K562 (cell line): ENCODE results near the gene HMX3. TPM values are rescaled to one million over a fixed set of nuclear protein-coding genes. Genes with fewer than 3 reads are reported as not detected.
A peak's percentile ranks its signal among the peaks of the same experiment; 100 is the strongest.

Experiments
- ATAC-seq: fragments of 200-7000 bp; cut with Tn5 transposase; 3 replicates; pipeline ENCODE4 v1.9.1; 2020; ENCODE audit warnings: moderate library complexity
- BruUV-seq: library from RNA; stranded (reverse); fragments of 400-500 nt; replicated peaks from 2 replicates; lab custom pipeline; 2021; lab: Mats Ljungman, UMichigan
- CTCF ChIA-PET: fragments of 300-600 bp; formaldehyde crosslinking; extraction: SDS; loops from one replicate; lab custom pipeline; 2021; ENCODE audit warnings: low intra/inter-chr PET ratio; lab: Yijun Ruan, JAX
- POLR2A ChIA-PET: fragments of 300-600, 350-650 bp; sonication (Branson Sonifier 250); formaldehyde crosslinking; extraction: SDS; loops from one replicate; lab custom pipeline; 2021; ENCODE audit warnings: antibody characterized with exemption, inconsistent platforms; lab: Yijun Ruan, JAX
- DNase-seq, 4 experiments: peaks; one replicate each; pipeline versions ENCODE4 v3.0.0 to v3.0.0-alpha.2; 2011 to 2018; ENCODE audit warnings: low spot score in 3 of 4, mixed read lengths in 3 of 4; ENCODE audit errors: extremely low read depth in 1 of 4
- FAIRE-seq: peaks from 2 replicates; lab custom pipeline; 2011; peaks lifted over from hg19 to GRCh38; lab: Jason Lieb, UNC
- H2AFZ ChIP-seq: 2 replicates; pipeline ENCODE4 v1.6.0; 2011; ENCODE audit warnings: low read depth, low read length, control low read depth, inconsistent platforms
- H3K27ac ChIP-seq: fragments of 200-600 bp; 3 replicates; pipeline ENCODE4 v1.8.0; 2011; ENCODE audit warnings: low read depth, mild to moderate bottlenecking, control low read depth, inconsistent platforms, low read length, moderate library complexity, mixed read lengths; ENCODE audit errors: extremely low read depth
- H3K27me3 ChIP-seq, 2 experiments: fragments of 300-600 bp in 1 of 2; 2 replicates in 1 of 2; 3 replicates in 1 of 2; pipeline versions ENCODE4 v1.6.0 to v1.8.0; 2011; ENCODE audit warnings: inconsistent platforms in 2 of 2, low read length in 2 of 2, mild to moderate bottlenecking in 1 of 2, mixed read lengths in 1 of 2, moderate library complexity in 1 of 2; ENCODE audit not compliant: control insufficient read depth in 2 of 2, insufficient read depth in 2 of 2
- H3K36me3 ChIP-seq: fragments of 300-600 bp; 3 replicates; pipeline ENCODE4 v1.8.0; 2011; ENCODE audit warnings: mild to moderate bottlenecking, low read length, inconsistent platforms; ENCODE audit not compliant: control insufficient read depth, insufficient read depth
- H3K4me1 ChIP-seq, 2 experiments: fragments of 200-600 bp in 1 of 2; replicated peaks in 1 of 2; 2 replicates in 1 of 2; 3 replicates in 1 of 2; pipeline versions ENCODE4 v1.5.1 to v1.8.0; 2011; ENCODE audit warnings: inconsistent platforms in 2 of 2, low read length in 2 of 2, mild to moderate bottlenecking in 1 of 2, mixed read lengths in 1 of 2, moderate library complexity in 1 of 2; ENCODE audit not compliant: control insufficient read depth in 2 of 2, insufficient read depth in 2 of 2
- H3K4me2 ChIP-seq: 2 replicates; pipeline ENCODE4 v1.6.1; 2011; ENCODE audit warnings: low read length, control low read depth, inconsistent platforms, mixed read lengths; ENCODE audit not compliant: insufficient read depth
- H3K4me3 ChIP-seq: fragments of 200-600 bp; sonication (generic), shearing (Covaris generic); 2 replicates; pipeline ENCODE4 v1.5.1; 2016; ENCODE audit warnings: control low read depth, inconsistent platforms
- H3K79me2 ChIP-seq: fragments of 200-600 bp; 3 replicates; pipeline ENCODE4 v1.8.0; 2011; ENCODE audit warnings: low read length, inconsistent platforms; ENCODE audit not compliant: control insufficient read depth, insufficient read depth
- H3K9ac ChIP-seq, 2 experiments: 2 replicates each; pipeline versions ENCODE4 v1.6.0 to v1.6.1; 2011; ENCODE audit warnings: low read depth in 2 of 2, low read length in 2 of 2, control low read depth in 1 of 2, inconsistent platforms in 1 of 2, mild to moderate bottlenecking in 1 of 2, mixed read lengths in 1 of 2; ENCODE audit not compliant: insufficient read depth in 1 of 2
- H3K9me1 ChIP-seq: one replicate; pipeline ENCODE4 v1.6.0; 2011; ENCODE audit warnings: inconsistent platforms, mild to moderate bottlenecking, low read length, moderate library complexity; ENCODE audit not compliant: control insufficient read depth, insufficient read depth
- H3K9me3 ChIP-seq: replicated peaks from 2 replicates; pipeline ENCODE4 v1.5.1; 2011; ENCODE audit warnings: low read depth, low read length, inconsistent platforms; ENCODE audit not compliant: control insufficient read depth, insufficient read depth
- H4K20me1 ChIP-seq: replicated peaks from 2 replicates; pipeline ENCODE4 v1.6.1; 2011; ENCODE audit warnings: low read length, inconsistent platforms, mixed read lengths; ENCODE audit not compliant: control insufficient read depth, insufficient read depth
- EHMT2 ChIP-seq: fragments of 450-650 bp; IDR thresholded peaks from 2 replicates; pipeline ENCODE4 v1.6.1; 2018; ENCODE audit warnings: antibody characterized with exemption
- ERF ChIP-seq: fragments of 450-650 bp; formaldehyde crosslinking; IDR thresholded peaks from 2 replicates; pipeline ENCODE4 v1.4.0; 2020; ENCODE audit warnings: mild to moderate bottlenecking, mixed read lengths
- FOXA3 ChIP-seq, 2 experiments: fragments of 450-650 bp in 1 of 2; sonication (generic) in 1 of 2; formaldehyde crosslinking; IDR thresholded peaks in 1 of 2; conservative IDR thresholded peaks in 1 of 2; 2 replicates each; pipeline versions ENCODE4 v1.4.0 to v1.8.0; 2020 to 2022; ENCODE audit warnings: mild to moderate bottlenecking in 2 of 2, missing genetic modification reagents in 1 of 2
- KAT8 ChIP-seq: fragments of 450-650 bp; IDR thresholded peaks from 2 replicates; pipeline ENCODE4 v1.6.1; 2016; ENCODE audit warnings: low read depth, mild to moderate bottlenecking
- MED1 ChIP-seq: sonication (generic); formaldehyde crosslinking; IDR thresholded peaks from 2 replicates; pipeline ENCODE4 v1.8.1; 2023; ENCODE audit warnings: missing genetic modification reagents, borderline replicate concordance
- SAFB ChIP-seq: fragments of 200-400 bp; formaldehyde crosslinking; IDR thresholded peaks from 2 replicates; pipeline ENCODE4 v1.6.1; 2017; ENCODE audit warnings: low read depth, low read length, borderline replicate concordance
- TSC22D4 ChIP-seq: fragments of 450-650 bp; IDR thresholded peaks from 2 replicates; pipeline ENCODE4 v1.6.1; 2016; ENCODE audit warnings: missing genetic modification characterization, missing biosample characterization, control low read depth
- ZNF354B ChIP-seq: fragments of 250-450 bp; sonication (Bioruptor Pico); IDR thresholded peaks from 2 replicates; pipeline ENCODE4 v1.4.0; 2020
- ZNF589 ChIP-seq: fragments of 200-800 bp; sonication (Bioruptor generic); IDR thresholded peaks from 2 replicates; pipeline ENCODE4 v1.6.1; 2016; ENCODE audit warnings: low read depth, missing genetic modification characterization, missing compliant biosample characterization
- ZNF778 ChIP-seq: fragments of 450-650 bp; formaldehyde crosslinking; IDR thresholded peaks from 2 replicates; pipeline ENCODE4 v1.4.0; 2020; ENCODE audit warnings: mild to moderate bottlenecking, moderate library complexity
- WGBS: fragments of 100-300 bp; shearing (Covaris generic); methylation state at CpG from one replicate; pipeline ENCODE4 v1.1.6; 2016; ENCODE audit warnings: low coverage, mixed read lengths; ENCODE audit not compliant: insufficient coverage; ENCODE audit errors: missing lambda C conversion rate; 5-methylcytosine and 5-hydroxymethylcytosine counted together
- in situ Hi-C: fragments of 300-500 bp; cut with MboI; formaldehyde crosslinking; loops from 4 replicates; pipeline ENCODE4 v1.15.0; 2018; ENCODE audit warnings: inconsistent platforms, mixed read lengths
- intact Hi-C: fragments of 100-400 bp; cut with micrococcal nuclease; formaldehyde crosslinking; loops from 2 replicates; pipeline ENCODE4 v1.14.2; 2022
- polyA plus RNA-seq, 8 experiments: library from polyadenylated mRNA; depleted of rRNA in 4 of 8; stranded (reverse) in 5 of 8; unstranded in 3 of 8; fragments of >200 nt; fragmentation: Nextera tagmentation in 2 of 8; fragmentation: Illumina TruSeq in 1 of 8; extraction: Ambion mirVana in 2 of 8; extraction: Trizol in 1 of 8; gene quantifications; 2 replicates each; pipeline versions ENCODE4 v1.2.1 to v1.2.3, GENCODE V29; 2011 to 2014; ENCODE audit warnings: inconsistent platforms in 1 of 8, missing spikeins in 1 of 8
- total RNA-seq, 7 experiments: library from RNA; depleted of rRNA in 6 of 7; stranded (reverse); fragments of >200 nt in 6 of 7; fragmentation: Illumina TruSeq in 2 of 7; extraction: Trizol in 2 of 7; gene quantifications; 2 replicates each; pipeline versions ENCODE4 v1.2.1 to v1.2.3, GENCODE V29; 2011 to 2021; ENCODE audit warnings: low replicate concordance in 1 of 7
- TF ChIP-seq, protein P1 (sequence below): sonication (generic); IDR thresholded peaks from 2 replicates; pipeline ENCODE4 v1.6.1; 2016

The HMX3 gene
- total and polyA plus RNA-seq, 9 of the 15 experiments (the other 6 are each of a cell fraction or from before 2014, with no cell fraction given): 0.55 to 43.5 (median 7.4) TPM; not detected in 2

GRCh38 chr10:123093489-123093888 lies 42.3 kb upstream of the HMX3 start (continued):
- TF ChIP-seq FOXA3 (CRISPR knock-in tag; conservative IDR thresholded peaks at IDR 0.05 in 1 of 2, IDR thresholded peaks at IDR 0.05 in 1 of 2) (no peak), ZNF778 (no peak), EHMT2 (peak; percentile 27; the same call in 1 of the 2 replicates), ERF (CRISPR knock-in tag) (no peak), KAT8 (no peak), ZNF589 (no peak), TSC22D4 (no peak)
- TF ChIP-seq, protein P1, sequence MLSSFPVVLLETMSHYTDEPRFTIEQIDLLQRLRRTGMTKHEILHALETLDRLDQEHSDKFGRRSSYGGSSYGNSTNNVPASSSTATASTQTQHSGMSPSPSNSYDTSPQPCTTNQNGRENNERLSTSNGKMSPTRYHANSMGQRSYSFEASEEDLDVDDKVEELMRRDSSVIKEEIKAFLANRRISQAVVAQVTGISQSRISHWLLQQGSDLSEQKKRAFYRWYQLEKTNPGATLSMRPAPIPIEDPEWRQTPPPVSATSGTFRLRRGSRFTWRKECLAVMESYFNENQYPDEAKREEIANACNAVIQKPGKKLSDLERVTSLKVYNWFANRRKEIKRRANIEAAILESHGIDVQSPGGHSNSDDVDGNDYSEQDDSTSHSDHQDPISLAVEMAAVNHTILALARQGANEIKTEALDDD: no peak

GRCh38 chr10:123096452-123096851 lies 39.3 kb upstream of the HMX3 start:
- WGBS: 5% methylated on average over 5 of the region's 5 CpGs
- Histone ChIP-seq H3K79me2 (no peaks in the 10 kb centered on the region), H3K9me1 (no peaks in the 10 kb centered on the region), H3K4me3 (no peak overlapping the region), H4K20me1 (no peaks in the 10 kb centered on the region), H3K9ac (no peak overlapping the region), H3K27ac (no peak overlapping the region), H2AFZ (no peak overlapping the region), H3K27me3 (peaks cover 0 to 35% of the 10 kb centered on the region in 2 experiments; a peak in 4 of 5 replicates), H3K9me3 (no peaks in the 10 kb centered on the region), H3K4me2 (no peak overlapping the region), H3K4me1 (no peaks in the 10 kb centered on the region), H3K36me3 (no peaks in the 10 kb centered on the region)
- FAIRE-seq: no peak
- CTCF ChIA-PET: no interaction called here
- no TSS peak for BruUV-seq
- POLR2A ChIA-PET: no interaction called here
- peak; percentile 57; the same call in 1 of the 3 replicates for ATAC-seq
- DNase-seq: no peak
- intact Hi-C loops: no loop called here
- in situ Hi-C loops: no loop called here
- TF ChIP-seq SAFB (no peak), MED1 (no peak), ZNF354B (CRISPR knock-in tag) (no peak)
